Measurements from ENCODE around the gene DAZ4.
"Not testable (repeated sequence)": the region's sequence is repeated elsewhere in the genome, so short reads cannot be mapped to it uniquely, and the experiment has no call there.

The DAZ4 gene, protein sequence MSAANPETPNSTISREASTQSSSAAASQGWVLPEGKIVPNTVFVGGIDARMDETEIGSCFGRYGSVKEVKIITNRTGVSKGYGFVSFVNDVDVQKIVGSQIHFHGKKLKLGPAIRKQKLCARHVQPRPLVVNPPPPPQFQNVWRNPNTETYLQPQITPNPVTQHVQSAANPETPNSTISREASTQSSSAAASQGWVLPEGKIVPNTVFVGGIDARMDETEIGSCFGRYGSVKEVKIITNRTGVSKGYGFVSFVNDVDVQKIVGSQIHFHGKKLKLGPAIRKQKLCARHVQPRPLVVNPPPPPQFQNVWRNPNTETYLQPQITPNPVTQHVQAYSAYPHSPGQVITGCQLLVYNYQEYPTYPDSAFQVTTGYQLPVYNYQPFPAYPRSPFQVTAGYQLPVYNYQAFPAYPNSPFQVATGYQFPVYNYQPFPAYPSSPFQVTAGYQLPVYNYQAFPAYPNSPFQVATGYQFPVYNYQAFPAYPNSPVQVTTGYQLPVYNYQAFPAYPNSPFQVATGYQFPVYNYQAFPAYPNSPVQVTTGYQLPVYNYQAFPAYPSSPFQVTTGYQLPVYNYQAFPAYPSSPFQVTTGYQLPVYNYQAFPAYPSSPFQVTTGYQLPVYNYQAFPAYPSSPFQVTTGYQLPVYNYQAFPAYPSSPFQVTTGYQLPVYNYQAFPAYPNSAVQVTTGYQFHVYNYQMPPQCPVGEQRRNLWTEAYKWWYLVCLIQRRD

DNA sequence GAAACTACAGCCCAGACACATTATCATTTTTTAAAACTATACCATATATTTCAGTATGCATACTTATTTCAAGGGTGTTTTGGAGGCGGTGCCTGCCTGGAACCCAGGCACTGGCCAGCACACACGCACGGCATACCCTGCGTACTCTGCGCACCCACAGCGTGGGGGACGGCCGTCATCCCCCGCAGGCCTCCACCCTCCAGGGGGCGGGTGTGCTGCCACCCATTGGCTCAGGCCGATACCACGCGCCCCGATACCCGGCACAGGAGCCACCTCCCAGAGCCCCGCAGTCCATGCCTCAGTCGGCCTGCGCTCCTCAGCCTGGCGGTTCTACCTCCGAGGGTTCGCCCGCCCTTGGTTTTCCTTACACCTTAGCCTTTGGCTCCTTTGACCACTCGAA lies at the start of gene DAZ4:
Gene DAZ4, plus strand, starts transcription at position 301 of the 400 bp plus-strand sequence. CDS start 208 bp downstream, outside the sequence.
- DNase-seq (ENCODE audit: low read depth); in situ Hi-C loops (cut with HindIII; ENCODE audit: low sequenced_read_pairs): not testable (repeated sequence)

DNA sequence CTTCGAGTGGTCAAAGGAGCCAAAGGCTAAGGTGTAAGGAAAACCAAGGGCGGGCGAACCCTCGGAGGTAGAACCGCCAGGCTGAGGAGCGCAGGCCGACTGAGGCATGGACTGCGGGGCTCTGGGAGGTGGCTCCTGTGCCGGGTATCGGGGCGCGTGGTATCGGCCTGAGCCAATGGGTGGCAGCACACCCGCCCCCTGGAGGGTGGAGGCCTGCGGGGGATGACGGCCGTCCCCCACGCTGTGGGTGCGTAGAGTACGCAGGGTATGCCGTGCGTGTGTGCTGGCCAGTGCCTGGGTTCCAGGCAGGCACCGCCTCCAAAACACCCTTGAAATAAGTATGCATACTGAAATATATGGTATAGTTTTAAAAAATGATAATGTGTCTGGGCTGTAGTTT lies 20.4 kb upstream of the DAZ4 start, which contains the start of gene DAZ3:
Gene DAZ3, minus strand, starts transcription at position 101 of the 400 bp plus-strand sequence. CDS start 208 bp downstream, outside the sequence.
- DNase-seq (ENCODE audit: low read depth); H3K4me3 ChIP-seq (ENCODE audit: low read depth, low read length); in situ Hi-C loops (cut with HindIII; ENCODE audit: low sequenced_read_pairs): not testable (repeated sequence)

More for the DNA sequence above, at the start of gene DAZ4:
- H3K4me3 ChIP-seq (ENCODE audit: low read depth, low read length): not testable (repeated sequence)

DNA sequence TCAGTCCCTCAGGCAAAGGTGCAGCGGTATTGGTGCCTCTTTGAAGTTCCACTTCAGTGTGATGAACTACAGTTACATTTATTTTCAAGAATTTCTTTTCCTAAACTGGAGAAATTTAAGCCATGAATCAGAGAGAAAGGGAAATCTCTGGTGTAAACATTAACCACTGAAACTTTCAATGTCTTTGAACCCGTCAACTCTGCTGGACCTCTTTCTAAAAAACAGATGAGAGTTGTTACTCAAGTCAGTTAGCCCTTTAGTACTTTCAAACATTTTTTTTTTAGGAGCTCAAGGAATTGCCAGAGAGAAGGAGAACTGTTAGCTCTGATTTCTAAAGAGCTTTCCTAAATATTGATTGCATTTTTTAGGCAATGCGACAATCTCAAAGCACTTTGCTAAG lies 11.9 kb upstream of the DAZ4 start:
- in situ Hi-C loops (cut with HindIII; ENCODE audit: low sequenced_read_pairs); H3K4me3 ChIP-seq (ENCODE audit: low read depth, low read length); DNase-seq (ENCODE audit: low read depth): not testable (repeated sequence)

DNA sequence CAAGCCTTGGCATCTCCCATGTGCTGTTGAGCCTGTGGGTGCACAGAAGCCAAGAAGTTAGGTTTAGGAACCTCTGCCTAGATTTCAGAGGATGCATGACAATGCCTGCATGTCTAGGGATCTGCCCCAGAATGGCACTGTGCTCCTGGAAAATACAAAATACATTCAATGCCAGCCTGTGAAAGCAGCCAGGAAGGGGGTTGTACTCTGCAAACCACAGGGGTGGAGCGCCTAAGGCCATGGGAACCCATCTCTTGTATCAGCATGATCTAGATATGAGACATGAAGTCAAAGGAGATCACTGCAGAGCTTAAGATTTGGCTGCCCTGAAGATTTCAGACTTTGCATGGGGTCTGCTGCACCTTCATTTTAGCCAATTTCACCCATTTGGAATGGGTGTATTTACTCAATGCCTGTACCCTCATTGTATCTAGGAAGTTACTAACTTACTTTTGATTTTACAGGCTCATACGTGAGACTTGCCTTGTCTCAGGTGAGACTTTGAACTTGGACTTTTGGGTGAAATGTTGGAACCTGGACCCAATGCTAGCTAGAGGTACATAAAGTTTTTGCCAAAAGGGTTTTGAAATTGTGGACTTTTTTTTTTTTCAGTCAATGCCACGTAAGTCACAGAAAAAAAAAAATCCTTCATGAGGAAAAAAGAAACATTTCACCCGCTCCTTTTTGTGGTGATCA lies 9.4 kb upstream of the DAZ4 start:
- DNase-seq (ENCODE audit: low read depth); in situ Hi-C loops (cut with HindIII; ENCODE audit: low sequenced_read_pairs): not testable (repeated sequence)

DNA sequence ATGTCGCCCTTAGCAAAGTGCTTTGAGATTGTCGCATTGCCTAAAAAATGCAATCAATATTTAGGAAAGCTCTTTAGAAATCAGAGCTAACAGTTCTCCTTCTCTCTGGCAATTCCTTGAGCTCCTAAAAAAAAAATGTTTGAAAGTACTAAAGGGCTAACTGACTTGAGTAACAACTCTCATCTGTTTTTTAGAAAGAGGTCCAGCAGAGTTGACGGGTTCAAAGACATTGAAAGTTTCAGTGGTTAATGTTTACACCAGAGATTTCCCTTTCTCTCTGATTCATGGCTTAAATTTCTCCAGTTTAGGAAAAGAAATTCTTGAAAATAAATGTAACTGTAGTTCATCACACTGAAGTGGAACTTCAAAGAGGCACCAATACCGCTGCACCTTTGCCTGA lies 8.7 kb upstream of the DAZ4 start:
- in situ Hi-C loops (cut with HindIII; ENCODE audit: low sequenced_read_pairs); DNase-seq (ENCODE audit: low read depth): not testable (repeated sequence)

More for the DNA sequence above, 9.4 kb upstream of the DAZ4 start:
- not testable (repeated sequence) for H3K4me3 ChIP-seq (ENCODE audit: low read depth, low read length)

More for the DNA sequence above, 8.7 kb upstream of the DAZ4 start:
- not testable (repeated sequence) for H3K4me3 ChIP-seq (ENCODE audit: low read depth, low read length)
